Measurements from ENCODE around the gene KSR1.

KSR1 gene

DNA sequence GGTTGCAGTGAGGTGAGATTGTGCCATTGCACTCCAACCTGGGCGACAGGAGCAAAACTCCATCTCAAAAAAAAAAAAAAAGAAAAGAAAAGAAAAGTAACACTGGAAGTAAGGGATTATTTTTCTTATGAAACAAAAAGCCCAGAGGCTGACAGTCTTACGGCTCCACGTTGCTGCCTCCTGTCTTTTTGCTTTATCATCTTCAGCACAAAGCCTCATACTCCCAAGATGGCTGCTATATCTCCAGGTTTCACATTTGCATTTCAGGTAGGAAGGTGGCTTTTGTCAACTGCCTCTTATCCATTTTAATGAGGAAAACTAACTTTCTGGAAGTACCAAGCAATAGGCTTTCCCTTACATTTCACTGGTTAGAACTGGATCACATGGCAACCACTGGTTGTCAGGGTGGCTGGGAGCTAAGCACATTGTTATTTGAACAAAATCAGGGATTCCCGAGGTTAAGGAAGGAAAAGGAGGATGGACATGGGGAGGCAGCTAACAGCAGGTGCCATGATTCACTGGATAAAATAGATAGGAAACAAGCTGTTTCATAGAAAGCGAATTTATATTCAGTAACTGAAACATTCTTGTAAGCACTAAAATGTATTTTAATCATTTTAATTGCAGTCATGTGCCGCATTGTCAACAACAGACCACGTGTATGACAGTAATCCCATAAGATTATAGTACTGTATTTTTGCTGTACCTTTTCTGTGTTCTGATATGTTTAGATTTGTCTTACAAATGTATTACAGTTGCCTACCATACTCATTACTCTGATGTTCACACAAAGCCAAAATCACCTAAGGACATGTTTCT lies 58.6 kb downstream of the KSR1 start:
- no peak for DNase-seq (ENCODE audit: low read depth in 2 of 2)

DNA sequence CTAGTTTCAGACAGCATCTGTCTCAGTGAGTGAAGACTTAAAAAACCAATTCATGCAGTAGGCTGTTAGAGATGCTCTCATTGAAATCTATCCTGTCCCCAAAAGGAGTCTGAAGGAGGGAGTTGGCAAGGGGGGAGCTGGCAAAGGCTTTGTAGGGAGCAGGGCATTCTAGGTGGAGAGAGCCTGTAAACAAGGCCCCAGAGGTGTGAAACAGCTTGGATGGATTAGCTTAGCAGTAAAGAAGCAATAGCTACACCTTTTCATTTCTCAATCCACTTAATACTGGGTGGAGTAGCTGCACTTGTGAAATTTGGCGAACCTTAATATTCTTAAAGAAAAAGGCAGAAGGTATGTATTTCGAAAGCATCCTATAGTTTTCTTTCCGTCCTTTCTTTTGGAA lies 61.8 kb downstream of the KSR1 start:
- DNase-seq (ENCODE audit: low read depth in 2 of 2): no peak

- DNase-seq (ENCODE audit: low read depth in 2 of 2): no peak
These were observed 62.6 kb downstream of the KSR1 start for GRCh38 chr17:27518545-27519521.

DNA sequence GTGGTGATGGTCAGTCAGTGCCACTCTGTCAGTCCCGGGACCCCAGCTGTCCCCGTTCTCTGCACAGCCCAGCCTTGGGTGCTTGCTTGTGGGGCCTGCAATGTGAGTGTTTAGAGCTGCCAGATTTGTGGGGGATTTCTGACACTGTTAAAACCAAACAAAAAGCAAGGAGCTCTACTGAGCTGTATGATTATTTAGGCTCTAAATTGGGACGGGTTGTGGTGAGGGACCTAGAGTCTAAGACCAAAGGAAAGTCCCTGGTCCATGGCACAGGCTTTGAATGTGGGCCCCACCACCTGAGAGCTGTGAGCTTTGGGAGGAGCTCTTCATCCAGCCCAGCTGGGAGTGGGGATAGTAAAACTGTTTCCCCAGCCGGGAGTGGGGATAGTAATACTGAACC lies 63.3 kb downstream of the KSR1 start:
- no peak for DNase-seq (ENCODE audit: low read depth in 2 of 2)

DNA sequence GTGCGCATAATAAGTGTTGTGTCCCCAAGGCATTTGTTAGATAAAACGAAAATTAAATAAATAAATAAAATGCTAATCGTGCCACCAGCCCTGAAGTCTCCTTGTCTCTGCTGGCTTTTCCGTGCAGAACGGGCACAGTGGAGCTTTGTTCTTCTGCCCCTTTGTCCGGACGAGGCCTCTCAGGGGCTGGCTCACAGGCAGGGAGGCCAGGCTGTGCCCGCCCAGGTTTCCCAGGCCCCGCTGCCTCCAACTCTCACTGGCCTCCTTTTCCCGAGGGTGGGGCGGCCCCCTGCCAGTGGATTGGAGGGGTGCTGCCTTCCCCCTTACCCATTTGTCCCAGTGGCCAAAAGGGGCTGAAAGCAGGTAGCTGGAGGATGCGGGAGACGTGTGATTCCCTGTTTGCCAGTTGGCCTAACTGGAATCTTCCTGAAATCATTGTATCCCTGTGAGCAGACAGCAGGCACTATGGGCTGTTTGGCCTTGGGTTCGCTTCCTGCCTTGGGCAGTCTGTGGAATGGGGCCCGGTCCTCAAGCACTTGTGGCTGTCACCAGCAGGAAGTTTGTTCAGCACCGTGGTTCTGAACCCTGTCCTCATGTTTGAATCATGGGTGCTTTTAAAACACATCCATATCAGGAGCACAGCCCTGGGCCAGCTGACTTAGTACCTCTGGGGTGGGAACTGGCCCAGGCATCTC lies 64.4 kb downstream of the KSR1 start:
- no peak for DNase-seq (ENCODE audit: low read depth in 2 of 2)

DNA sequence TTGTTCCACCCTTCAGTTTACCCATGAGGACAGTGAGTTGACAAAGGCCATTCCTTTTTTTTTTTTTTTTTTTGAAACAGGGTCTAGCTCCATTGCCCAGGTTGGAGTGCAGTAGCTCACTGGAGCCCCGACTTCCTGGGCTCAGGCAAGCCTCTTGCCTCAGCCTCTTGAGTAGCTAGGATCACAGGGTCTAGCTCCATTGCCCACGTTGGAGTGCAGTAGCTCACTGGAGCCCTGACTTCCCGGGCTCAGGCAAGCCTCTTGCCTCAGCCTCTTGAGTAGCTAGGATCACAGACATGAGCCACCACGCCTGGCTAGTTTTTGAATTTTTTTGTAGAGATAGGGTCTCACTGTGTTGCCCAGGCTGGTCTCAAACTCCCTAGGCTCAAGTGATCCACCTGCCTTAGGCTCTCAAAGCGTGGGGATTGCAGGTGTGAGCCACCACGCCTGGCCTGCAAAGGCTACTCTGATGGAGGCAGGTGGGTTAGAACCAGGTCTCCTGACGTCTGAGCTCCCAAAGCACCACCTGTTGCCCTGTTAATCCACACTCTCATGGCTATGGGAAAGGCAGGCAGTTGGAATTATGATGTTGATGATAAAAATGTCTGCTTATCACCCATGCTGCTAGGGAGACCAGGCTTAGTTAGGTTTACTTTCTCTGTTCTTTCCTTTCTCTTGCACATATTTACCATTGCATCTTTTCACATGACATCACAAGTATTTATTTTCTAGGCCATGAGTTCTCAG lies 65.2 kb downstream of the KSR1 start:
- no peak for DNase-seq (ENCODE audit: low read depth in 2 of 2)

GRCh38 chr17:27522028-27522635 lies 65.9 kb downstream of the KSR1 start:
- no peak for DNase-seq (ENCODE audit: low read depth in 2 of 2)

GRCh38 chr17:27523712-27524111 lies 67.5 kb downstream of the KSR1 start:
- DNase-seq (ENCODE audit: low read depth in 2 of 2): no peak

DNA sequence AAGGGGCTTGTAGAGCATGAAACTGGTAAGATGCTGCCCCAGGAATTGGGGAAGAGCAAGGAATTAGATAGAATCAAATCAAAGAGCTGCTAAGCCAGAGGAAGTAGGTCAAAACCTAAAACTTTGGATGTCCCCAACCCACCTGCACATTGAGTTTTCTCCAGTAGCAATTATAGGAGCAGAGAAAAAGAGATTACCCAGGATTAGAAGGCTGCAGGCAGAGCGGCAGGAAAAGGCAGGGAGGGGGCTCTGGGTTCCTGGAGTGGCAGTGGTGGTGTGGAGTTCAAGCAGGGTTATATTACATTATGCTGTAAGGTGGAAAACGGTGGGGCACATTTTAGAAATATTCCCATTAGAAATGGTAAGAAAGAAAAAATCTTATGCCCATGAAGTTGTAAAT lies 68.3 kb downstream of the KSR1 start:
- no peak for DNase-seq (ENCODE audit: low read depth in 2 of 2)

GRCh38 chr17:27525316-27525715 lies 69.1 kb downstream of the KSR1 start:
- DNase-seq (ENCODE audit: low read depth in 2 of 2): no peak

DNA sequence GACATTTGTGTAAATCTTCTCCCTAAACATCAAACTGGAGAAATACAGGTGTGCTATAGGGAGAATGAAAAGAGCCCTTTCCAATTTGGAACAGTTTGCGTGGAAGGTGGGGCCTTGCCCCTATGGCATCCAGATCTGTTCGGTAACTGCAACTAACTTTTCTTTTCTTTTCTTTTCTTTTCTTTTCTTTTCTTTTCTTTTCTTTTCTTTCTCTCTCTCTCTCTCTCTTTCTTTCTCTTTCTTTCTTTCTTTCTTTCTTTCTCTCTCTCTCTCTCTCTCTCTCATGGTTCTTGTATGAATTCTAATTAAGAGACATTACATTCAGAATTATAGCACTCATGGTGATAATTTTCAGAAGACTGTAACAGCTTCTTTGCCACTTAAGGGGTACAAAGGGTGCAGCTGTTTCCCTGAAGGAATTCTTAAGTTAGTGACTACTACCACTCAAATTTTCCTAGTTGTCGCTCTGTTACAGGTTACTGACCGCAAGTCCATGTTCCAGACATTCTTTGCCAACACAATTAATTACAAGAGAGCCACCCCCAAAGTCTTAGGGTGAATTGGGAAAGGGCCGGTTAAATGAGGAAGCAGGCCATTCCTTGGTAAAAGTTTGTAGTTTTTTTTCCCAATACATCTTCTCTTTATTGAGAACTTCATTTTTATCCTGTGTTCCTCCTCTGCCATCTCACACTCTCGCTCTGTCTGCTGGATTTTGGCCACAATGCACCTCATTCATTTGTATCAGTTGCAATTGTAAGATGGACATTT lies 69.8 kb downstream of the KSR1 start:
- DNase-seq (ENCODE audit: low read depth in 2 of 2): no peak

GRCh38 chr17:27526604-27527002 lies 70.4 kb downstream of the KSR1 start:
- peak; percentile 8 to 25 for DNase-seq (ENCODE audit: low read depth in 2 of 2)

DNA sequence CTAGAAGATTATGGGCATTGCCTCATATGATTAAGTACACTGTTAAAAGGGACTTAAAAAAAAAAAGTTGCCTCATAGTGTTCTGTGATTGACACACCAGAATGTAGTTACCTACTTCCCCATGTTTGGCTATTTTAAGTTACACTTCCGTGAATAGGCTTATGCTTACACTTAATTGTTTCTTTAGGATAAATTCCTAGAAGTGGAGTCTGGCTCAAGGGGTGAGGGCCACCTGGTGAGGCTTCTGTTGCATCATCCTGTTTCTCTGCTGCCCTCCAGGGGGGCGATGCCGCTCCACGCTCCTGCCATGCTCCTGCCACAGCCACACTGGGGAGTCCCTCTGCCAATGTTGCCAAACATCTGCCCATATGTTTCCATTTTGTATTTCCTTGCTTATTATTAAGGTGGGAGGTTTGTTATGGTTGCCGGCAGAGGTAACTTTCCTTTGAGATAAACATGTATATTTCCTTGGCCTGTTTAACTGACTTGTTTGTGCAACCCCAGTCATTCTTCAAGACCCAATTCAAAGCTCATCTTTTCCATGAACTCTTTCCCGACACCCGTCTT lies 73.1 kb downstream of the KSR1 start:
- DNase-seq (ENCODE audit: low read depth in 2 of 2): no peak

DNA sequence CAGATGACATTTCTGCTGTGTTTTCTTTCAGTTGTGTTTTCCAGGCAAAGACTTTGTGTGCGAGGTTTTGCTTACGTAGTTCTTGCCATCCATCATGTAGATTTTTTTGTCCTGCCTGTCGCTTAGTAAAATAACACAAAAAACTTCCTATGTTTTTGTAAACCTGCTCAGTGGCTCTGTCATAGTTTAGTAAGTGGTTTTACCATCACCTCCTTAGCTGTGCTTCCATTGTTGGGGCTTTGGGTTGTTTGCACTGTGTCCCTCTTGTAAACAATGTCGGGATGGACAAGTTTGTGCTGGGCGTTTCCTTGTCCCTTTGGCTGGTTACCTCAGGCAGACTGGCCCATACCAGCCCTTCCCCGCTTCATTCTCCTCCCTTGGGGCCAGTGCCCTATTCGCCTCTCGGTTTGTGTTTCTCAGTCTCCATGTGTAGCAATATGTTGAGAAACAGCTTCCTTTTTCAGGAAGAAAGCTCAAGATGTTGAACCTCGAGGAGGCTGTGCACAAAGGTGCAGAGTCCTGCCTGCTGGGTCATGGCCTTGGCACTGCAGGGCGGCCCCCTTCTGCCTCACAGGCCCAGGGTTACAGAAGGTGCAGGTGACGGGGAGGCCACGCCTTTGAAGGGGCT lies 74.6 kb downstream of the KSR1 start:
- DNase-seq (ENCODE audit: low read depth in 2 of 2): no peak

DNA sequence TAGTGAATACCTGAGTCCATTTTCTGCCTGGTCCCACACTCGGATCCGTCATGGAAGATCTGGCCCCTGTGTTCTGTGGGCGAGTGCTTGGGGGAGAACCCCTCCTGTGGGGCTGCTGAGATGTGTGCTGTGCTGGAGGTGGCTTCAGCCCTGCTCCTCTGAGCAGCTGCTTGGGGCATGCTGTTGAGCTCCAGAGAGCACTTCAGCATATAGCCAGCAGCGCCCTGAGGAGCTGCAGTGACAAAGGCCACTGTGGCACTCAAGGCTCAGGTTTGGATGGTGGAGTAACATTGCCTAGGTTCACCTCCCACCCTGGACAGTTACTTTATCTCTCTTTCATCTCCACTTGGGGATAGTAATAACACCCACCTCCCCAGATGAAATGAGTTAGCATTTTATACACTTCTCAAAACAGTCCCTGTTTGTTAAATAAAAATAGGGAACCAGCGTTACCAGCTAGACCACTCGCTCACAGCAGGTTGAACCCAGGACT lies 75.3 kb downstream of the KSR1 start:
- DNase-seq (ENCODE audit: low read depth in 2 of 2): no peak

GRCh38 chr17:27532269-27533263 lies 76.3 kb downstream of the KSR1 start:
- DNase-seq (ENCODE audit: low read depth in 2 of 2): no peak

DNA sequence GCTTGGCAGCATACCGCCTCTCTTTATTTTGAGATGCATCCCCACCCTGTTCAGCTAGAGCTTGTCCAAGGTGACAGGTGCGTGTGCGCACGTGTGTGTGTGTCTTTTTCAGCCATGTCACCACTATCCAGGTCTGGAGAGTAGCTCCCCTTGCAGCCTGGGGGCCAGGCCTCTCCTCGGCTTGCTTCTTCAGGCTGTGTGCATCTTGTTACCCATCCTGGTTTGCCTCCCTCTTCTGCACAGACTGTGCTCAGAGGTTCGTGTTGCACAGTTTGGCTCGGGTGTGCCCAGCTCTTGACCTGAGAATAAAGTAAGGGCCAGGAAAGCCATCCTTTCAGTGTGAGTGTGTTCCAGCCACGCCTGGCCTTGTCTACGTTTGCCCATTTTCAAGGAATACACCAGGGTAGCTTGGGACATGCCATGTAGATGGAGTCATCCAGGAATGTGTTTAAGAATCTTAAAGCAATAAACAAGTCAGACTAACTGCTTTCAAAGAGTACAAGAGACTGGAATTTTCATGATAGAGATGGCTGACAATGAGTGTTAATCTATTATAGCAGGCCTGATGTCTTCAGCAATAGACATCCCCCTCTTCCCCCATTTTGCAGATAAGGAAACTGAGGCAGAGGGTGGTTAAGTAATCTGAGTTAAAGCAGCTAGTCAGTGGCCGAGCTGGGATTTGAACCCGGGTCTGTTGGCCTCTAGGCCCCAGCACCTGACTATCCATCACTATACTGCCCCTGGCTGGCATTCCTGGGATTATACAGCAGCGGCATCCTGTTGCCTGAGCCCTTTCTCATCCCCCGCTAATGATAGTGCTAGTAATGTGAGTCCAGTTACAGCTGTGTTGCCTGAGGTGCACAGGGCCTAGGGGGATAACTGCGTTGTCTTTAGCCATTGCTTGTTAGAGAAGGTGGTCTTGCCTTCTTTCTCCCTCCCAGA lies 77.9 kb downstream of the KSR1 start:
- DNase-seq (ENCODE audit: low read depth in 2 of 2): no peak

Measured in stimulated activated CD4-positive, alpha-beta T cell treated with anti-CD3 and anti-CD28 coated beads, Interleukin-1b, Interleukin-23, amount 100 ng/mL, for 4 hours (primary cell).